RWPE2 (cell line): ENCODE data around the gene MCM6.

Source experiments
- ATAC-seq: fragments of 200-7000 bp; cut with Tn5 transposase; 3 replicates; pipeline ENCODE4 v1.9.1; 2021; ENCODE audit warnings: low read depth
- DNase-seq: peaks from one replicate; pipeline ENCODE4 v3.0.0-alpha.2; 2020; ENCODE audit warnings: low spot score
- H3K27ac ChIP-seq: fragments of 450-650 bp; 2 replicates; pipeline ENCODE4 v1.5.1; 2017; ENCODE audit warnings: mild to moderate bottlenecking; ENCODE audit not compliant: poor library complexity, severe bottlenecking
- H3K27me3 ChIP-seq: fragments of 250-450 bp; sonication (Bioruptor Pico); 2 replicates; pipeline ENCODE4 v1.5.1; 2021; ENCODE audit warnings: mild to moderate bottlenecking, moderate library complexity; ENCODE audit not compliant: insufficient read depth, poor library complexity, severe bottlenecking
- H3K36me3 ChIP-seq: fragments of 250-450 bp; sonication (Bioruptor Pico); 2 replicates; pipeline ENCODE4 v1.5.1; 2020; ENCODE audit warnings: low read depth, mild to moderate bottlenecking, moderate library complexity
- H3K4me1 ChIP-seq: fragments of 250-450 bp; sonication (Bioruptor Pico); 2 replicates; pipeline ENCODE4 v1.5.1; 2021; ENCODE audit warnings: mild to moderate bottlenecking, moderate library complexity; ENCODE audit not compliant: insufficient read depth, poor library complexity, severe bottlenecking
- H3K4me3 ChIP-seq: fragments of 250-450 bp; sonication (Bioruptor Pico); 2 replicates; pipeline ENCODE4 v1.5.1; 2021; ENCODE audit warnings: mild to moderate bottlenecking, moderate library complexity; ENCODE audit not compliant: severe bottlenecking
- H3K9me3 ChIP-seq: fragments of 250-450 bp; sonication (Bioruptor Pico); 2 replicates; pipeline ENCODE4 v1.5.1; 2021; ENCODE audit warnings: mild to moderate bottlenecking, moderate library complexity; ENCODE audit not compliant: severe bottlenecking
- TF ChIP-seq, protein P1 (sequence below): fragments of 450-650 bp; IDR thresholded peaks from one replicate; pipeline ENCODE4 v1.5.1; 2017; ENCODE audit warnings: mild to moderate bottlenecking, moderate library complexity; ENCODE audit not compliant: poor library complexity, severe bottlenecking

Gene MCM6

DNA sequence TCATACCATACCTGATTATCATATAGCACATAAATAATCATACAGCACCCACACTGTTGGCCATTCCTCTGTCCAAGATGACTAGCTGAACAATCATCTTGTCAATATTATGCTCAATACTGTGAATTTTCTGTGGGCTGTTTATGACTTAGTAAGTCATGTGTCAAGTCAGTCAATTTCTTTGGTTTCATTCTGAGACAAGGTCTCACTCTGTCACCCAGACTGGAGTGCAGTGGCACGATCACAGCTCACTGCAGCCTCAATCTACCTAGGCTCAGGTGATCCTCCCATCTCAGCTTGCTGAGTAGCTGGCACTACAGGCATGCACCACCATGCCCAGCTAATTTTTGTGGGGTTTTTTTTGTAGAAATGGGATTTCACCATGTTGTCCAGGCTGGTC is 5.7 kb downstream of the MCM6 start:
- peaks cover 92% of the 10 kb centered on the region for H3K36me3 ChIP-seq
- H3K27ac ChIP-seq: no peak overlapping the region
- no peaks in the 10 kb centered on the region for H3K9me3 ChIP-seq
- DNase-seq (no peak), ATAC-seq (no peak)
- peaks cover 11% of the 10 kb centered on the region for H3K4me1 ChIP-seq
- no peaks in the 10 kb centered on the region for H3K27me3 ChIP-seq
- TF ChIP-seq, protein P1, sequence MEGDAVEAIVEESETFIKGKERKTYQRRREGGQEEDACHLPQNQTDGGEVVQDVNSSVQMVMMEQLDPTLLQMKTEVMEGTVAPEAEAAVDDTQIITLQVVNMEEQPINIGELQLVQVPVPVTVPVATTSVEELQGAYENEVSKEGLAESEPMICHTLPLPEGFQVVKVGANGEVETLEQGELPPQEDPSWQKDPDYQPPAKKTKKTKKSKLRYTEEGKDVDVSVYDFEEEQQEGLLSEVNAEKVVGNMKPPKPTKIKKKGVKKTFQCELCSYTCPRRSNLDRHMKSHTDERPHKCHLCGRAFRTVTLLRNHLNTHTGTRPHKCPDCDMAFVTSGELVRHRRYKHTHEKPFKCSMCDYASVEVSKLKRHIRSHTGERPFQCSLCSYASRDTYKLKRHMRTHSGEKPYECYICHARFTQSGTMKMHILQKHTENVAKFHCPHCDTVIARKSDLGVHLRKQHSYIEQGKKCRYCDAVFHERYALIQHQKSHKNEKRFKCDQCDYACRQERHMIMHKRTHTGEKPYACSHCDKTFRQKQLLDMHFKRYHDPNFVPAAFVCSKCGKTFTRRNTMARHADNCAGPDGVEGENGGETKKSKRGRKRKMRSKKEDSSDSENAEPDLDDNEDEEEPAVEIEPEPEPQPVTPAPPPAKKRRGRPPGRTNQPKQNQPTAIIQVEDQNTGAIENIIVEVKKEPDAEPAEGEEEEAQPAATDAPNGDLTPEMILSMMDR: no peak
- no peak overlapping the region for H3K4me3 ChIP-seq

DNA sequence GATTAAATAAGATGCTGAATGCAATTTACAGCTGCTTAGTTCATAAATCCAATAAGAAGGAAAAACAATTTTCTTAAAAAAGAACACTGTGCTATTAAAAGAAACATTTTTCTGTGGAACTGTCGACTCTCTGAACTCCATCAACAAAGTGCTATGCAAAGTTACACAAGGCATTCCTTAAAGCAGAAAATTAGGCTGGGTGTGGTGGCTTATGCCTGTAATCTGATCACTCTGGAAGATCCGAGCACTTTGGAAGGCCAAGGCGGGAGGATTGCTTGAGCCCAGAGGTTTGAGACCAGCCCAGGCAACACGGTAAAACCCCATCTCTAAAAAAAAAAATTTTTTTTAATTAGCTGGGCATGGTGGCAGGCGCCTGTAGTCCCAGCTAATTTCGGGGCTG is 13.0 kb downstream of the MCM6 start:
- TF ChIP-seq, protein P1: no peak
- H3K4me3 ChIP-seq: no peak overlapping the region
- no peaks in the 10 kb centered on the region for H3K9me3 ChIP-seq
- ATAC-seq (no peak), DNase-seq (no peak)
- no peaks in the 10 kb centered on the region for H3K4me1 ChIP-seq
- peaks cover 100% of the 10 kb centered on the region for H3K36me3 ChIP-seq
- H3K27me3 ChIP-seq: no peaks in the 10 kb centered on the region
- no peak overlapping the region for H3K27ac ChIP-seq

DNA sequence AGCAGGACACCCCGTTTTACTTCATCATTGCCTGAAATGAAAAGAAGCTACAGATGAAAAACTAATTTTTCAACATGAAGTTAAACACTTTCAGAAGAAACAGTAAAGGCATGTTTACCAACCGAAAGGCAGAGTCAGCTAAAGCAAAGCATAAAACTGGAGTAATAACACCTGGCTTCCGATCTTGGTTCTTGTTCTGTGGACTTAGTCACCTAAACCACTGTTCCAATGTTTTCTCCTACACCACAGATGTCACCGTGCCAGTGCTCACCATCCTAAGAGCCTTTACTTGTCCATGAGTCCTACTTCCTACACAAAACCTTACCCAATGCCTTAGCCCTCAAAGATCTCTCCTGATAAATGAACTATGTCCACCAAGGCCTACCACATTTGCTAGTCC is 13.5 kb downstream of the MCM6 start:
- ATAC-seq (no peak), DNase-seq (no peak)
- no peaks in the 10 kb centered on the region for H3K4me1 ChIP-seq
- H3K36me3 ChIP-seq: peaks cover 100% of the 10 kb centered on the region
- no peaks in the 10 kb centered on the region for H3K27me3 ChIP-seq
- TF ChIP-seq, protein P1: no peak
- H3K9me3 ChIP-seq: no peaks in the 10 kb centered on the region
- H3K4me3 ChIP-seq: no peak overlapping the region
- H3K27ac ChIP-seq: no peak overlapping the region

DNA sequence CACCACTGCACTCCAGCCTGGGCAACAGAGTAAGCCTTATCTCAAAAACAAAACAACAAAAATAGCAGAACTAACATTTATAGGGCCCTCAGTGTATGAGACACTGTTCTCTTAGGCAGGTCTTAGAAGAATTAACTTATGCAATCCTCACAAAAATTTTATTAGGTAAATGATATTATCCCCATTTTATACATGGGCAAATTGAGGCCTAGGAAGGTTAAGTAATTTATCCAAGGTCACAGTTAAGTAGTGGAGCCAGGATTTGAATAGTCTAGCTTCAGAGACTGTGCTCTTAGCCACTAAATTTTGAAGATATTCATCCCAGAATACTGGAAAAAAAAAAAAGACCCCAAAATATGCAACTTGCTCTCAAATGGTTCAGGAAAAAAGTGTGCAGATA is 22.8 kb downstream of the MCM6 start:
- no peak overlapping the region for H3K27ac ChIP-seq
- TF ChIP-seq, protein P1: no peak
- H3K36me3 ChIP-seq: peaks cover 93% of the 10 kb centered on the region
- no peak for ATAC-seq
- H3K4me1 ChIP-seq: no peaks in the 10 kb centered on the region
- no peak overlapping the region for H3K4me3 ChIP-seq
- DNase-seq: no peak
- no peaks in the 10 kb centered on the region for H3K27me3 ChIP-seq
- no peaks in the 10 kb centered on the region for H3K9me3 ChIP-seq

DNA sequence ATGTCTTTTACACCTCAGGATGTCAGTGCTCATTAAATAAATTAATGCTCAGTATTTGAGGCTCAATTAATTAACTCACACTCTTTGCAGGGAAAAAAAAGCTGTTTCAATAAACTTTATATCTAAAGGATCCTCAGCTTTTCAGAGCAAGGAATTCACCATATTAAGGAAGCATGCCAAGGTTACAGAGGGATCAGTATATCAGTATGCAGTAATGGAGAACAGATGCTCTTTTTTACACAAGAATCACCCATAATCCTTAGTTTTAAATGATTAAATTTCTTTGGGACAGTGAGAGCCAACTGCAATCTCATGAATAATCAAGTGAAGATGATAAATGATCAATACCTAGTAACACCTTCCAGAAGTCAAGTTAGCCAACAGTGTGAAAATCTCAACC is 24.4 kb downstream of the MCM6 start:
- DNase-seq (no peak), ATAC-seq (no peak)
- H3K27me3 ChIP-seq: no peaks in the 10 kb centered on the region
- H3K36me3 ChIP-seq: peaks cover 93% of the 10 kb centered on the region
- H3K4me1 ChIP-seq: no peaks in the 10 kb centered on the region
- H3K4me3 ChIP-seq: no peak overlapping the region
- TF ChIP-seq, protein P1: no peak
- no peak overlapping the region for H3K27ac ChIP-seq
- no peaks in the 10 kb centered on the region for H3K9me3 ChIP-seq
